Measurements from ENCODE around the gene HYAL1.
A peak's percentile ranks its signal among the peaks of the same experiment; 100 is the strongest.
"Not testable (repeated sequence)": the region's sequence is repeated elsewhere in the genome, so short reads cannot be mapped to it uniquely, and the experiment has no call there.

HYAL1 gene

GRCh38 chr3:50316657-50317242 lies 13.4 kb upstream of the HYAL1 start:
- peak; percentile 53 to 77 for DNase-seq

- no peak for DNase-seq
Observed at GRCh38 chr3:50314816-50315215, 11.4 kb upstream of the HYAL1 start.

GRCh38 chr3:50314342-50314741 lies 11.0 kb upstream of the HYAL1 start:
- DNase-seq: no peak

- DNase-seq: not testable (repeated sequence)
Observed at GRCh38 chr3:50312041-50312440, 8.7 kb upstream of the HYAL1 start.

DNA sequence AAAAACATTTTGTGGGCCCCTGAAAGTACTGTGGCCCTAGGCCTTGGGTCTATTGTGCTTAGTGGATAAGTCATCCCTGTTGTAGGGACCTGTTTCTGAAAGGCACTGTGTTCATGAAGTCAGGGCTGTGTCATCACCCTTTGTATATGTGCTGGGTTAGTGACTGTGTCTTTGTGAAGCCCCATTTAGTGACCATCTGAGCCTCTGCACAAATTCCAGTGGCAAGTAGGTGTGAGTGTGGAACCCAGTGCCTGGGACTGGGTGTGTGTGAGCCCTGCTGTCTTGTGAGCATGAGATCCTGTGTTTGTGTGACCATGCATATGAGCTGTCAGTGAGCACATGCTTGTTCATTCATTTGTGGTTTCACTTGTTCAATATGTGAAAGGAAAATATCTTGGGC lies 1.2 kb upstream of the HYAL1 start:
- no peak for DNase-seq

DNA sequence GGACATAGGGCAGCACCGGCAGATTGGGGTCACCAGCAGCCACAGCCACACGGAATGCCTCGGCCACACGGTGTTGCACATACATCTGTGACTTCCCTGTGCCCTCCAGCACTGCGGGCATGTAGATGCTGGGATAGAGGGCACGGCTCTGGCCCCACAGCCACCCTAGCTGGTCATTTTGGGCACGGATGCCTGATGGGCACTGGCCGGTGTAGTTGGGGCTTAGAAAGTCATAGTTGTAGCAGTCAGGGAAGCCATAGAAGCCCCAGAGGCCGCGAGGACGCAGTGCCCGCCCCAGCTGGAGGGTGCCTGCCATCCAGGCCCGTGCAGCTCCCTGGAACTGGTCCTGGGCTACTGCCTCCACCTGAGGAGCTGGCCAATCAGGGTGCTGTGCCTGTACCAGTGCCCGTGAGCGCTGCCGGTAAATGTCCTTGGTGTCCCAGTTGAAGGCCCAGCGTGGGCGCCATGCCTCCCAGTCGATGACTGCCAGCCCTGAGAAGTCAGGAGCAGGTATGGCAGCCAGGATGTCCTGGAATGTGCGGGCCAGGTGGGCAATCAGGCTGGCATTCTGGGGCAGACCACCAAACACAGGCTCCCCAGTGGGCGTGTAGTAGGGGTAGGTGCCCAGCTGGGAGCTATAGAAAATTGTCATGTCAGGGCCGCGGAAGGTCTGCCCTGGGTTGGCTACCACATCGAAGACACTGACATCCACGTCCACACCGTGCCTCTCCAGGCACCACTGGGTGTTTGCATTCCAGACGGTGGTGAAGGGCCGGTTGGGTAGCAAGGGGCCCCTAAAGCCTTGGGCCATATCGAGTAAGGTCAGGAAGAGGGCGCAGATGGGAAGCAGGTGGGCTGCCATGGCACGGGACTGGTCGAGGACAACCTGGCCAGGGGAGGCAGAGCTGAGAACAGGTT lies 1.0 kb downstream of the HYAL1 start:
- no peak for DNase-seq

GRCh38 chr3:50300681-50301254 lies 2.6 kb downstream of the HYAL1 start:
- DNase-seq: no peak

DNA sequence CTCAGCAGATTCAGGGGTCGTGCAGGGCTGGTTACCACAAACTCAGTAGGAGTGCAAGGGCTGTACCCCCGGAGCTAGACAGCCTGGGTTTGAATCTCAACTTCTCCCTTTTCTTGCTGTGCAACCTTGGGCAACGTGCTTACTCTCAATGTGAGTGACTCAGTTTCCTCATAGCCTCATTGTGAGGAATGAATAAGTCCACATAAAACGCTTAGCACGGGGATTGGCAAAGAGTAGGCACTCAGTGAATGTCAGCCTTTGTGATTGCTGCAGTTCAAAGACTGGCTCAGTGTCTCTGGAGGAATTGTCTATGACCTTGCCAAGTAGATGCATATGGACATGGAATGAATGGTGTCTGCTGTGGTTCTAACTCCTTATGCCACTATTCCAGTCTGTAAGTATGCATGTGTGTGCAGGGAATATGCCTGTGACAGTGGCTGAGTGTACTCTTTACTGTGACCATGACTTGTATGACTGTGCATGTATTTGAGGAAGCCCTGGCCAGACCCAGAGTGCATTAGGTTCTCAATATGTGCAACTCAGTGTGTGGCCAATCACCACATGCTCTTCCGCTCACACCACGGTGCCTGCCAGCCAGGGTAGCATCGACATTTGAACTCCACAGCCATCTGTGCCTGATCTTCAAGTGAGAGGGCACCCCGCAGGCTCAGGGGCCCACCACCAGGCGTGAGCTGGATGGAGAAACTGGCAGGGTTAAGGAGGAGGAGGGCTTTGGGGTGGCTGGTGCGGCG lies 3.3 kb downstream of the HYAL1 start:
- peak; percentile 34 to 61 for DNase-seq

DNA sequence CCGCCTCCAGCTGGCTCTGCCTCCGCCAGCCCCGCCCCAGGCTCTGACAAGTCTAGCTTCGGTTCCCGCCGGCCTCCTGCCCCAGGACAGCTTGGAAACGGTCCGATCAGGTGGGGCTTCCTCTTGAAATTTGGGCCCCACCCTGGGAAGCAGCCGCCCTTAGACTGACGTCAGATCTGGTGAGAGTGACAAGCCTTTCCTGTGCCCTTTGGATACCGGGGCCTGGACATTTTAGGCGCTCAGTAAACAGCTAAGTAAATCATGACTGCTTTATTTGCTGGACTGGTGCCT lies 3.8 kb downstream of the HYAL1 start:
- DNase-seq: no peak

- peak; percentile 99 to 100 for DNase-seq
Observed at GRCh38 chr3:50298836-50299637, 4.3 kb downstream of the HYAL1 start, which contains the start of the genes HYAL3 and NAA80. Gene HYAL3, minus strand, starts transcription at chr3:50299405. Its CDS starts 3,803 bp downstream, at chr3:50295602. Gene NAA80, minus strand, starts transcription at chr3:50299405. Its CDS starts 1,942 bp downstream, at chr3:50297463.

GRCh38 chr3:50297896-50298725 lies 5.3 kb downstream of the HYAL1 start:
- DNase-seq: peak in 1 of 2 donors; percentile 28

DNA sequence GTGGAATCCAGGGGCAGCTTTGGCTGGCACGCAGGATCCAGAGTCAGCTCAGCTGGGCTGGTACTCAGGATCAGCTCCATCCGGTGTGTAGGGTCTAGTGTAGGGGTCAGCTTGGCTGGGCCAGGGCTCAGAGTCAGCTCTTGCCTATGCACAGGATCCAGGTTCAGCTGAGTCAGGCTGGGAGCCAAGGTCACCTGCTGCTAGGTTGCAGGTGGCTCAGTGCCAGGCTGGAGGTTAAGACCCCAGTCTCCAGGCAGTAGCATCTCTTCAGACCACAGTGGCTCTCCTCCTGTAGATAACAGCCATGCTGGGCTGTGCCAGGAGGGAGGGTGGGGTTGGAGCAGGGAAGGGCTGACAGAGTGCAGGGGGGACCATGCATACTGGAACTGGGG lies 6.0 kb downstream of the HYAL1 start:
- DNase-seq: no peak

- DNase-seq: no peak
Observed at GRCh38 chr3:50296721-50297383, 6.5 kb downstream of the HYAL1 start.

DNA sequence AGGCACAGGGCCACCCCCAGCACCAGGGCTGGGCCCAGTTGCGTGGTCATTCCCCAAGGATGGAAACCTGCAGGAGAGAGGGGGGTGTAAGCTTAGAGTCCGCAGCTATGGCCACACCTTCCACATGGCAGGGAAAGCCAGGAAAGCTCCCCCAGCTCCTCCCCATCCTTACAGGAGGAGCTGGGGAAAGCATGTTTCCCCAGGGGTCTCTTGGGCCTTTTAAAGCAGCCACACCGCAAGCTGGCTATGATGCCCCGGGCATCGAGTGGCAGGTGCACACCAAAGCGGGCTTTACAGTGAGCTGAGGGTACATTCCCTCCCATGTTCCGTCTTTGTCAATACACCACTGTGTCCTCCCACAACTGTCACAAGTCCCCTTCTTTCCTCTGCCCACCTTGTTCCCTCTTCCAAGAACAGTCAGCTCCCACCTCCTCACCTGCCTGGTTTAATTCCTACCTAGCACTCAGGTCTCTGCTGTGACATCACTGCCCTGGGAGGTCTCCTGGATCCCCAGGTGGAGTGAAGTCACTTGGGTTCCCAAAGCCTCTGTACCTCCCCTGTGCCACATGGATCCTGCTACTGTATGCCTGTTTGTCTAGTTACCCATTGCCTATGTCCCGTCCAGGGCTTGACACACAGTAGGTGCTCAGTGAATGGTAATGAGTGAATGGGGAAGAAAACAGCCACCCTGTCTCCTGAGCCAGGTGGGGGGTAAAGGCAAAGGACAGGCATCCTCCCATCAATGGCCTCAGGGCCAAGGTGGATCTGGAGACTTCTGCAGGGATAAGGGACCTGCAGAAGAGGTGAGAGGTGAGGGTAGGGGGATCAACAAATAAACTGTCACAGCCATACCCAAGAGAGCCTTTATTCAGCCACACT lies 7.6 kb downstream of the HYAL1 start:
- DNase-seq: no peak

DNA sequence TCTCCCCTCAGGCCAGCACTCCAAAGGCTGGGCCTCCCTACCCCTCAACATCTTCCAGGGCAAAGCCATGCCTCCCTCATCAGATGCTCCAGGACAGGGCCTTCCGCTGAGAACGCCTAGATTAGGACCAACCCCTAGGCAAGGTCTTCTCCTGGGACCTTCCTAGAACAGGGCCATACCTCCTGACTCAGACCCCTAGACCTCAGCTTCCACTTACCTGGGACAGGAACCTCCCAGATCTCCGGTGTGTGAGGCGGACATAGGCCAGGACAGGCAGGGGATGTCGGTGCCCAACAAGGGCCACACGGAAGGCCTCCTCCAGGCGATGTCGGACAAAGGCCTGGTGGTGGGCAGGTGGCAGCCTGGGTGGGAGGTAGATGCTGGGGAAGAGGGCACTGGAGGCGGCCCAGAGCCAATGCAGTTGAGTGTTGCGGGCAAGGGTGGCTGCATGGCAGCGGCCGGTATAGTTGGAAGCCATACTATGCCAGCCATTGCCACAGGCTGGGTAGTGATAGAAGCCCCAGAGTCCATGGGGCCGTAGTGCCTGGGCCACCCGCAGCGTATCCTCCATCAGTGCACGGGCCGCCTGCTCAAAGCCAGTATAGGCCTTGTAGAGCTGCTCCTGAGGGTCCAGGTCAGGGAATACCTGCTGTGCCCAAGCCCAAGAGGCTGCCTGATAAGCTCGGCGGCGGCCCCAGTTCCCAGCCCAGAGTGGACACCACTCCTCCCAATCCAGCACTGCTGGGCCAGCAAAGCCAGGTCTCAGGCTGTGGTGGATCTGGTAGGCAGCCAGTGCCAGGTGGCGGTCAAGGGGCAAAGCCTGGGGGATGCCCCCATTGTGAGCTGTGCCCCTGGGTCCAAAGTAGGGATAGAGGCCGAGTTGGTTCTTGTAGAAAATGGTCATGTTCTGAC lies 8.6 kb downstream of the HYAL1 start:
- no peak for DNase-seq

DNA sequence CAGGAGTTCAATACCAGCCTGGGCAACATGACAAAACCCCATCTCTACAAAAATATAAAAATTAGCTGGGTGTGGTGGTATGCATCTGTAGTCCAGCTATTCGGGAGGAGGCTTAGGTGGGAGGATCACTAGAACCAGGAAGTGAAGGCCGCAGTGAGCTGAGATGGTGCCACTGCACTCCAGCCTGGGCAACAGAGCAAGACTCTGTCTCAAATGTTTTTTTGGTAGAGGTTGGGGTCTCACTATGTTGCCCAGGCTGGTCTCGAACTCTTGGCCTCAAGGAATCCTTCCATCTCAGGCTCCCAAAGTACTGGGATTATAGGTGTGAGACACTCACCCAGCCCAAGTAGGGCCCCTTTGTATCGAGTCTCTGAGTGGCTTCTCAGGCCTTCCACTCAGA lies 9.3 kb downstream of the HYAL1 start:
- DNase-seq: no peak

GRCh38 chr3:50293079-50293801 lies 10.1 kb downstream of the HYAL1 start:
- no peak for DNase-seq

Data from CD4-positive, alpha-beta T cell treated with Interferon alpha-2 for 1 hour (primary cell).